ENCODE data around the gene ATP2C1.
"Not testable (repeated sequence)": the region's sequence is repeated elsewhere in the genome, so short reads cannot be mapped to it uniquely, and the experiment has no call there.

ATP2C1 gene

GRCh38 chr3:130991126-130991525, 97.2 kb downstream of the ATP2C1 start:
- DNase-seq, result no peak

GRCh38 chr3:130992344-130992743, 98.5 kb downstream of the ATP2C1 start:
- no peak for DNase-seq

- no peak for DNase-seq
Observed at GRCh38 chr3:130997289-130997688, 103.4 kb downstream of the ATP2C1 start.

- DNase-seq, result no peak
Observed at GRCh38 chr3:131001071-131001470, 107.2 kb downstream of the ATP2C1 start.

GRCh38 chr3:131004603-131005002, 110.7 kb downstream of the ATP2C1 start:
- no peak for DNase-seq

- DNase-seq, result no peak
Observed at GRCh38 chr3:131007256-131007655, 113.4 kb downstream of the ATP2C1 start.

- DNase-seq, result no peak
Observed at GRCh38 chr3:131007782-131008181, 113.9 kb downstream of the ATP2C1 start.

- no peak for DNase-seq
Observed at GRCh38 chr3:131008326-131008725, 114.4 kb downstream of the ATP2C1 start.

- no peak for DNase-seq
Observed at GRCh38 chr3:131009698-131010097, 115.8 kb downstream of the ATP2C1 start.

GRCh38 chr3:131018970-131019369, 125.1 kb downstream of the ATP2C1 start:
- no peak for DNase-seq

GRCh38 chr3:131020122-131020693, 126.3 kb downstream of the ATP2C1 start:
- DNase-seq, result no peak

GRCh38 chr3:131025539-131025938, 131.7 kb downstream of the ATP2C1 start:
- DNase-seq, result no peak

GRCh38 chr3:131026321-131027151, 132.7 kb downstream of the ATP2C1 start, which contains the start of the genes ASTE1 and NEK11:
ASTE1 (minus strand) TSS chr3:131026825; CDS start chr3:131025306, 1,519 bp downstream.
NEK11 (plus strand) TSS chr3:131026877; CDS start chr3:131029709, 2,832 bp downstream.
- DNase-seq, result peak; percentile 89

- no peak for DNase-seq
Observed at GRCh38 chr3:131028844-131029243, 135.0 kb downstream of the ATP2C1 start.

GRCh38 chr3:131031660-131032059, 137.8 kb downstream of the ATP2C1 start:
- no peak for DNase-seq

GRCh38 chr3:131033480-131034080, 139.7 kb downstream of the ATP2C1 start:
- no peak for DNase-seq

- no peak for DNase-seq
Observed at GRCh38 chr3:131036200-131036816, 142.4 kb downstream of the ATP2C1 start.

GRCh38 chr3:131036986-131037385, 143.1 kb downstream of the ATP2C1 start:
- DNase-seq, result no peak

- DNase-seq, result no peak
Observed at GRCh38 chr3:131038326-131038725, 144.4 kb downstream of the ATP2C1 start.

GRCh38 chr3:131042271-131042985, 148.5 kb downstream of the ATP2C1 start:
- not testable (repeated sequence) for DNase-seq

- DNase-seq, result no peak
Observed at GRCh38 chr3:131047582-131047981, 153.7 kb downstream of the ATP2C1 start.

GRCh38 chr3:131048030-131048429, 154.1 kb downstream of the ATP2C1 start:
- DNase-seq, result no peak

- DNase-seq, result no peak
Observed at GRCh38 chr3:131050001-131050400, 156.1 kb downstream of the ATP2C1 start.

All from stimulated activated CD4-positive, alpha-beta T cell treated with anti-CD3 and anti-CD28 coated beads, Interleukin-4, amount 100 ng/mL, for 1 hour (primary cell).